EL (cell line): ENCODE results near the gene SLC12A8.
A peak's percentile ranks its signal among the peaks of the same experiment; 100 is the strongest.

Source experiments
- DNase-seq: peaks from one replicate; pipeline ENCODE4 v3.0.0-alpha.2; 2016

Gene SLC12A8

GRCh38 chr3:125186261-125186787 is 26.2 kb downstream of the SLC12A8 start:
- DNase-seq, result no peak

GRCh38 chr3:125185805-125186204 is 26.7 kb downstream of the SLC12A8 start:
- no peak for DNase-seq

- DNase-seq, result no peak
These were observed 32.7 kb downstream of the SLC12A8 start for GRCh38 chr3:125179884-125180240.

GRCh38 chr3:125179143-125179883 is 33.2 kb downstream of the SLC12A8 start:
- no peak for DNase-seq

GRCh38 chr3:125177746-125178145 is 34.8 kb downstream of the SLC12A8 start:
- no peak for DNase-seq

GRCh38 chr3:125175295-125176078 is 37.1 kb downstream of the SLC12A8 start:
- DNase-seq, result no peak

GRCh38 chr3:125172346-125172745 is 40.2 kb downstream of the SLC12A8 start:
- DNase-seq, result no peak

- DNase-seq, result peak; percentile 21
These were observed 43.7 kb downstream of the SLC12A8 start for GRCh38 chr3:125168711-125169393.

GRCh38 chr3:125166599-125167136 is 45.9 kb downstream of the SLC12A8 start:
- DNase-seq, result no peak

- no peak for DNase-seq
These were observed 46.5 kb downstream of the SLC12A8 start for GRCh38 chr3:125165948-125166553.

GRCh38 chr3:125165189-125165947 is 47.2 kb downstream of the SLC12A8 start:
- DNase-seq, result peak; percentile 49

- peak; percentile 41 for DNase-seq
These were observed 48.6 kb downstream of the SLC12A8 start for GRCh38 chr3:125163739-125164601.

GRCh38 chr3:125161607-125162219 is 50.8 kb downstream of the SLC12A8 start:
- no peak for DNase-seq

GRCh38 chr3:125160606-125161371 is 51.8 kb downstream of the SLC12A8 start:
- DNase-seq, result no peak

- no peak for DNase-seq
These were observed 55.4 kb downstream of the SLC12A8 start for GRCh38 chr3:125157183-125157582.

- no peak for DNase-seq
These were observed 56.1 kb downstream of the SLC12A8 start for GRCh38 chr3:125156456-125156855.

- DNase-seq, result no peak
These were observed 57.7 kb downstream of the SLC12A8 start for GRCh38 chr3:125154800-125155269.

GRCh38 chr3:125154110-125154509 is 58.4 kb downstream of the SLC12A8 start:
- DNase-seq, result no peak

- no peak for DNase-seq
These were observed 59.6 kb downstream of the SLC12A8 start for GRCh38 chr3:125152951-125153350.

GRCh38 chr3:125151916-125152315 is 60.6 kb downstream of the SLC12A8 start:
- no peak for DNase-seq
